Measurements from ENCODE around the gene RAVER2.
"Not testable (repeated sequence)": the region's sequence is repeated elsewhere in the genome, so short reads cannot be mapped to it uniquely, and the experiment has no call there.

Gene RAVER2

GRCh38 chr1:64801851-64802523 lies 57.1 kb downstream of the RAVER2 start:
- no peak for DNase-seq (ENCODE audit: low read depth in 2 of 2, low spot score in 1 of 2)

GRCh38 chr1:64809309-64809708 lies 64.4 kb downstream of the RAVER2 start:
- no peak for DNase-seq (ENCODE audit: low read depth in 2 of 2, low spot score in 1 of 2)

- no peak for DNase-seq (ENCODE audit: low read depth in 2 of 2, low spot score in 1 of 2)
These were observed 65.1 kb downstream of the RAVER2 start for GRCh38 chr1:64810001-64810400.

- DNase-seq (ENCODE audit: low read depth in 2 of 2, low spot score in 1 of 2), result no peak
These were observed 66.3 kb downstream of the RAVER2 start for GRCh38 chr1:64811131-64811530.

DNA sequence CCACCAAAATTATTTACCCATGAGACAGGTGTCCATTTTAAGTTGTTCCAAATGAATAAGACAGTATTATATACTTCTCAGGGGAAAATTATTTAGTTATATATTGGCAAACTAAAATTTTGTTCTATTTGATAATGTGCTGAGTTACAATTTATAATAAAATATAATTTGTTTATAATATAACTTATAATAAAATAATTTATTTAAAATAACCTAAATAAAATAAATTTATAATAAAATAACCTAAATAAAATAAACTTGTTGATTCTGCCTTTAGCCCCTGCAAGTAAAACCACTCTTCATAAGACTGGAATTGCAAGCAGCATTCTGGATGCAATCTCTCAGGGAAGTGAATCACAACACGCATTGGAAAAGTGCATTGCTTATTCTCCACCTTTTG lies 69.6 kb downstream of the RAVER2 start:
- no peak for DNase-seq (ENCODE audit: low read depth in 2 of 2, low spot score in 1 of 2)

DNA sequence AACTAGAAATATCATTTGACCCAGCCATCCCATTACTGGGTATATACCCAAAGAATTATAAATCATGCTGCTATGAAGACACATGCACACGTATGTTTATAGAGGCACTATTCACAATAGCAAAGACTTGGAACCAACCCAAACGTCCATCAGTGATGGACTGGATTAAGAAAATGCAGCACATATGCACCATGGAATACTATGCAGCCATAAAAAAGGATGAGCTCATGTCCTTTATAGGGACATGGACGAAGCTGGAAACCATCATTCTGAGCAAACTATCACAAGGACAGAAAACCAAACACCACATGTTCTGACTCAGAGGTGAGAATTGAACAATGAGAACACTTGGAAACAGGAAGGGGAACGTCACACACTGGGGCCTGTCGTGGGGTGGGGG lies 72.5 kb downstream of the RAVER2 start:
- DNase-seq (ENCODE audit: low read depth in 2 of 2, low spot score in 1 of 2), result not testable (repeated sequence)

GRCh38 chr1:64820572-64820971 lies 75.7 kb downstream of the RAVER2 start:
- DNase-seq (ENCODE audit: low read depth in 2 of 2, low spot score in 1 of 2), result not testable (repeated sequence)

DNA sequence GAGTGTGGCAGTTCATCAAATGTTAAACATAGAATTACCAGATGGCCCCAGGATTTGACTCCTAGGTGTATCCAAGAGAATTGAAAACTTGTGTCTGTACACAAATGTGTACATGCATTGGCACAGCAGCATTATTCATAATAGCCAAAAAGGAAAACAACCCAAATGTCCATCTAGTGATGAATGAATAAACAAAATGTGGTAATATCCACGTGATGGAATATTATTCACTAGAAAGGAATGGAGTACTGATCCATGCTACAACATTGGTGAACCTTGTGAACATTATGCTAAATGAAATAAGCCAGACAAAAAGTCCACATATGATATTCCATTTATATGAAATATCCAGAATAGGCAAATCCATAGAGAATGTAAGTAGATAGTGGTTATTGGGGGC lies 77.7 kb downstream of the RAVER2 start:
- no peak for DNase-seq (ENCODE audit: low read depth in 2 of 2, low spot score in 1 of 2)

GRCh38 chr1:64823691-64824476 lies 79.0 kb downstream of the RAVER2 start:
- DNase-seq (ENCODE audit: low read depth in 2 of 2, low spot score in 1 of 2), result peak; percentile 13 to 42

GRCh38 chr1:64826991-64827390 lies 82.1 kb downstream of the RAVER2 start:
- DNase-seq (ENCODE audit: low read depth in 2 of 2, low spot score in 1 of 2), result no peak

GRCh38 chr1:64828829-64829228 lies 84.0 kb downstream of the RAVER2 start:
- no peak for DNase-seq (ENCODE audit: low read depth in 2 of 2, low spot score in 1 of 2)

DNA sequence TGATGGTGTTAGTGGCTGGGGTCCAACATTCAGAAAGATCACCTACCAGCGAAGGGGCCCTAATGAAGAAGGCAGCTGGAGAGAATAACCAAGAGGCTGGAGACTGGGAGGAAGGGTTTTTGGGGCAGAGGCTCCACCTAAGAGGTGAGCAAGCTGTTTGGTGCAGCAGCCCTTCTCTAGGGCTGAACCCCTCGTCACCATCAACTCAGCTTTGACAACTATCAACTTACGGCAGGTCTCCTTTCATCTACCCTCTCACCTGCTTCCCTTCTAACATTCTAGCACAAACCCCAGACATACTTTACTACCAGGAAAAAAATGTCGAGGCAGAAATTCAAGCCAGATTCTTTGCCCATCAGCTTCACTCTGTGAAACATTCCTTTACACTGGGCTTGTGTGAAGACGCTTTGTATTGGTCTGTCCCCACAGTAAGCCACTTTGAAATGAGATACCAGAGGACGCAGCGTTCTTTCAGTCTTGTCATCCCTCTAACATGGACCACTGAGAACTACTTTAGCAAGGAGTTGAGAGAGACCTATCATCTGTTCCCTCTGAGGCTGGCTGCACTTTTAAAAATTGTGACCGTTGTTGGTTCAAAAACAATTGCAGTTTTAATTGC lies 84.6 kb downstream of the RAVER2 start:
- no peak for DNase-seq (ENCODE audit: low read depth in 2 of 2, low spot score in 1 of 2)

- no peak for DNase-seq (ENCODE audit: low read depth in 2 of 2, low spot score in 1 of 2)
These were observed 85.3 kb downstream of the RAVER2 start for GRCh38 chr1:64830030-64830651.

DNA sequence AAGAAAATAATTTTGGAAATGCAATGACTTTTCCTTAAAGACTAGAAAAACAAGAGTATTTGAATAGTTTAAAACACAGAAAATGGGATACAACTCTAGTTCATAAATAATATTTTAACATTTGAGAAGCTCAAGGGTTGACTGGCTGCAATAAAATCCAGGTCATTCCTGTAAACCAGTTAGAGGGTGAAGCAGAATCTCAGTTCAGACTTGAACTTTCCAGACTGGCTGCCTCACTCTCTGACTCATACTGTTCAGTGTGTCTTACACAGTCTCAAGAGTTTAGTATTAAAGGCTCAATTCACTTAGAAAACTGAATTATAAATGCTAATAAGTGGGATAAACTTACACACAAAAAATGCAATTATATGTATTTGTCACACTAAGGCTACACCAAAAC lies 89.9 kb downstream of the RAVER2 start:
- DNase-seq (ENCODE audit: low read depth in 2 of 2, low spot score in 1 of 2), result no peak

DNA sequence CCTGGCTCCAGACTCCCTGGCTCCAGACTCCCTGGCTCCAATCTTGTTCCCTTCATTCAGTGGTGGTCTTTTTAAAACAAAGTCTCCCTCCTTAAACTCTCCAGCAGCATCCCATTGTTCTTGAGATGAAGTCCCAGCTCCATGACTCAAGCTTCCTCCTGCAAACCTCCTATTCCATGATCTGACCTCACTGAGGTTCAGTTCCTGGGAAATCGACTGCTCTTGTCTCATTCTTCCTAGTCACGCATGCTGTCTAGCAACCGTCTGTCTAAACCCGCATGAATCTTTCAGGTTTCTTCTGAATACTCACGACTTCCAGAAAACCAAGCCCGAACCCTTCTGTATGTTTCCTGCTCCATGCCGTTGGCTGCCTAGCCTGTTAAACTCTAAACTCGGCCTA lies 91.9 kb downstream of the RAVER2 start:
- DNase-seq (ENCODE audit: low read depth in 2 of 2, low spot score in 1 of 2), result no peak

GRCh38 chr1:64838486-64838885 lies 93.6 kb downstream of the RAVER2 start:
- DNase-seq (ENCODE audit: low read depth in 2 of 2, low spot score in 1 of 2), result no peak

DNA sequence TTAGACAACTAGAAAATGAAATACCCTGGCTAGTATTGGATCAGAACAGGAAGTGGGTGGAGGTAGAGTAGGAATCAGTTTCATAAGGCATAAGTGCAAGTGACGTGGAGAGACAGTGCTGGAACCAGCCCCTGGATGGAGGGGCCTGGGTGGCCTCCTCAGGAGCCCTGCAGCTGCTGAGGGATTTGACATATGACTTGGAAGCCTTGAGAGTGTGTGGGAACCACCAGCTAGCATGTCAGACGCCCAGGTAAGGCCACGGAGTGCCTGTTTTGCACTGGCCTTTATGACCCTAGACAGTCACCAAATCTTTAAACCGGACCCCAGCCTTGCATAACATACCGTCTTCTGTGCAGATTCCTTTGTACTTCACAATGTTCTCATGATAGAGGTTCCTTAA lies 94.4 kb downstream of the RAVER2 start:
- DNase-seq (ENCODE audit: low read depth in 2 of 2, low spot score in 1 of 2), result no peak

- DNase-seq (ENCODE audit: low read depth in 2 of 2, low spot score in 1 of 2), result no peak
These were observed 95.0 kb downstream of the RAVER2 start for GRCh38 chr1:64839732-64840405.

DNA sequence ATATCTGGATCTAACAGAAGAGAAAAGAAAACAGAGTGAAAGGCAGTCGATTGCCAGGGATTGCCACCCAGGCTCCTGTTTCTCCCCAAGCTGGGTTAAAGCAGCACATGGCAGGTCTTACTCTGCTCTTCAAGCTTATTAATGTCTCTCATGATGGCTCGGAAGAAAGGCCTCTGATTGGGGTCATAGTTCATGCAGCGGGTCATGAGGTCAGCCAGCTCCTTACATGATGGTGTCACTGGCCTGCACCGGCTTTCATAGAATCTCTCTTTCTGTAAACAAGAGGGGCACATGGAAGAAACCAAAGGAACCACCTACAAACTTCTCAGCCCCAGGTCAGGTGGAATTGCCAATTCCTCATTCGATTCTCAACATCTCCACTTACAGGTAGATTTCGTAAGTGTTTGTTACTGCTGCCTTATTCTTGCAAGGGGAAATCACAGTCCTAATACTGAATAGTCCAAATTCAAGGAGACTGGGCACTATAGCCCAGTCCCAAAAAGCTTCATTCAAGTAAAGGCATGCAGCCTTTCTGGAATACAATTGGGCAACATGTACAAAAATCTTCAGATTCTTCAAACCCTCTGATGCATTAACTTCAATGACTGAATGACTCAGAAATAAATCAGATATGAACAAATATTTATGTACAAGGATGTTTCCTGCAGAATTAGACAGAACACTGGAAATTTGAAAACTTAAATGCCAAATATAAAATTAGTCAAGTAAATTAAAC lies 96.6 kb downstream of the RAVER2 start:
- DNase-seq (ENCODE audit: low read depth in 2 of 2, low spot score in 1 of 2), result no peak

GRCh38 chr1:64842224-64842623 lies 97.3 kb downstream of the RAVER2 start:
- DNase-seq (ENCODE audit: low read depth in 2 of 2, low spot score in 1 of 2), result no peak

GRCh38 chr1:64843675-64844074 lies 98.8 kb downstream of the RAVER2 start:
- no peak for DNase-seq (ENCODE audit: low read depth in 2 of 2, low spot score in 1 of 2)

Measured in stimulated activated CD8-positive, alpha-beta memory T cell treated with anti-CD3 and anti-CD28 coated beads, Interleukin-4, amount 100 ng/mL, for 1 hour (primary cell).